Measurements from ENCODE around the gene ALPK1.
"Not testable (repeated sequence)": the region's sequence is repeated elsewhere in the genome, so short reads cannot be mapped to it uniquely, and the experiment has no call there.

DNA sequence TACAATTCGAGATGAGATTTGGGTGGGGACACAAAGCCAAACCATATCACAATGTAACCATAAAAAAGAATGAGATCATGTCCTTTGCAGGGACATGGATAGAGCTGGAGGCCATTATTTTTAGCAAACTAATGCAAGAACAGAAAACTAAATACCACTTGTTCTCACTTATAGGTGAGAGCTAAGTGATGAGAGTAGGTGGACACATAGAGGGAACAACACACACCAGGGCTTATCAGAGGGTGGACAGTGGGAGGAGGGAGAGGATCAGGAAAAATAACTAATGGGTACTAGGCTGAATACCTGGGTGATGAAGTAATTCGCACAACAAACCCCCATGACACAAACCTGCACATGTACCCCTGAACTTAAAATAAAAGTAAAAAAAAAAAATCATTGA is 145.1 kb downstream of the ALPK1 start:
- not testable (repeated sequence) for TF ChIP-seq TAF1, POLR2A, POLR2AphosphoS5, SPI1 (IDR thresholded peaks at IDR 0.05; ENCODE audit: low read depth, low read length)
